Osteoblast (primary cell): ENCODE data around the gene RBPJ. TPM values are rescaled to one million over a fixed set of nuclear protein-coding genes. Genes with fewer than 3 reads are reported as not detected.

Source experiments
- DNase-seq: peaks from one replicate; pipeline ENCODE4 v3.0.0; 2011; ENCODE audit warnings: low spot score, mixed read lengths; ENCODE audit not compliant: insufficient read length; ENCODE audit errors: missing footprints
- H2AFZ ChIP-seq: 2 replicates; pipeline ENCODE4 v1.6.0; 2011; ENCODE audit warnings: mild to moderate bottlenecking, low read length
- H3K27ac ChIP-seq: 2 replicates; pipeline ENCODE4 v1.5.1; 2011; ENCODE audit warnings: mild to moderate bottlenecking, low read depth, low read length, moderate library complexity
- H3K27me3 ChIP-seq: 2 replicates; pipeline ENCODE4 v1.6.0; 2012; ENCODE audit warnings: mild to moderate bottlenecking, control low read depth, inconsistent platforms, low read length, moderate library complexity; ENCODE audit not compliant: insufficient read depth
- H3K36me3 ChIP-seq: 2 replicates; pipeline ENCODE4 v1.5.1; 2011; ENCODE audit warnings: mild to moderate bottlenecking, low read length, control low read depth, moderate library complexity; ENCODE audit not compliant: insufficient read depth
- H3K4me1 ChIP-seq: 2 replicates; pipeline ENCODE4 v1.5.1; 2011; ENCODE audit warnings: mild to moderate bottlenecking, low read length, control low read depth, moderate library complexity; ENCODE audit not compliant: insufficient read depth
- H3K4me2 ChIP-seq: 2 replicates; pipeline ENCODE4 v1.6.0; 2011; ENCODE audit warnings: mild to moderate bottlenecking, low read length; ENCODE audit not compliant: insufficient read depth
- H3K4me3 ChIP-seq: fragments of 200-600 bp; sonication (generic); 3 replicates; pipeline ENCODE4 v1.5.1; 2012; ENCODE audit warnings: mild to moderate bottlenecking, low read length, inconsistent platforms; ENCODE audit not compliant: insufficient read depth
- H3K79me2 ChIP-seq: 2 replicates; pipeline ENCODE4 v1.6.0; 2012; ENCODE audit warnings: mild to moderate bottlenecking, low read length, control low read depth, inconsistent platforms; ENCODE audit not compliant: insufficient read depth
- H3K9me3 ChIP-seq: 2 replicates; pipeline ENCODE4 v1.5.1; 2011; ENCODE audit warnings: low read depth, low read length, control low read depth
- H4K20me1 ChIP-seq: 2 replicates; pipeline ENCODE4 v1.6.0; 2012; ENCODE audit warnings: mild to moderate bottlenecking, low read length, control low read depth; ENCODE audit not compliant: insufficient read depth
- total RNA-seq: library from RNA; depleted of rRNA; stranded (reverse); fragments of >200 nt; gene quantifications from 2 replicates; pipeline ENCODE4 v1.2.3, GENCODE V29; 2012
- TF ChIP-seq, protein P1 (sequence below): IDR thresholded peaks from 2 replicates; pipeline ENCODE4 v1.5.1; 2011; ENCODE audit warnings: mild to moderate bottlenecking, low read depth, low read length, moderate library complexity; ENCODE audit errors: extremely low read depth

Gene RBPJ
- total RNA-seq, 1 donor: 106 TPM

DNA sequence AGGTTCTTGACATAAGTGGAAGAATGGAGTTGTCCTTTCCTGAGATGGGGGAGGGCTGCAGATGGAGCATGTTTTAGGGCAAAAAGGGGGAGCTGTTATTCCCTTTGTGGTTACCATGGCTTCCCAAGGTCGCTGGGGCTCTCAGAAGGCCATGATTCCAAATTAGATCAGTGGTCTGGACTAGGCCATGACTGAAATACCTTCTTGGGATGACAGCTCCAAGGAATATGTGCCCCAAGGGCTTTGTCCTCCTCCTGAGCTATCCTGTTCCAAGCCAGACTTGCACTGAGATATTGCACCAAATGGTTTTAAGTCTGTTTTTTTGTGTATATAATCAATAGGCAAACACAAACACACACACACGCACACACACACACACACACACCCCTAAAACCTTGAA is 3.0 kb upstream of the RBPJ start:
- H3K4me1 ChIP-seq: peaks cover 4% of the 10 kb centered on the region
- H2AFZ ChIP-seq: no peak overlapping the region
- DNase-seq: no peak
- H3K79me2 ChIP-seq: peaks cover 21% of the 10 kb centered on the region
- H4K20me1 ChIP-seq: no peaks in the 10 kb centered on the region
- no peak overlapping the region for H3K4me3 ChIP-seq
- H3K4me2 ChIP-seq: no peak overlapping the region
- no peaks in the 10 kb centered on the region for H3K36me3 ChIP-seq
- H3K27me3 ChIP-seq: no peaks in the 10 kb centered on the region
- TF ChIP-seq, protein P1, sequence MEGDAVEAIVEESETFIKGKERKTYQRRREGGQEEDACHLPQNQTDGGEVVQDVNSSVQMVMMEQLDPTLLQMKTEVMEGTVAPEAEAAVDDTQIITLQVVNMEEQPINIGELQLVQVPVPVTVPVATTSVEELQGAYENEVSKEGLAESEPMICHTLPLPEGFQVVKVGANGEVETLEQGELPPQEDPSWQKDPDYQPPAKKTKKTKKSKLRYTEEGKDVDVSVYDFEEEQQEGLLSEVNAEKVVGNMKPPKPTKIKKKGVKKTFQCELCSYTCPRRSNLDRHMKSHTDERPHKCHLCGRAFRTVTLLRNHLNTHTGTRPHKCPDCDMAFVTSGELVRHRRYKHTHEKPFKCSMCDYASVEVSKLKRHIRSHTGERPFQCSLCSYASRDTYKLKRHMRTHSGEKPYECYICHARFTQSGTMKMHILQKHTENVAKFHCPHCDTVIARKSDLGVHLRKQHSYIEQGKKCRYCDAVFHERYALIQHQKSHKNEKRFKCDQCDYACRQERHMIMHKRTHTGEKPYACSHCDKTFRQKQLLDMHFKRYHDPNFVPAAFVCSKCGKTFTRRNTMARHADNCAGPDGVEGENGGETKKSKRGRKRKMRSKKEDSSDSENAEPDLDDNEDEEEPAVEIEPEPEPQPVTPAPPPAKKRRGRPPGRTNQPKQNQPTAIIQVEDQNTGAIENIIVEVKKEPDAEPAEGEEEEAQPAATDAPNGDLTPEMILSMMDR: no peak
- no peak overlapping the region for H3K27ac ChIP-seq
- peaks cover 3% of the 10 kb centered on the region for H3K9me3 ChIP-seq

DNA sequence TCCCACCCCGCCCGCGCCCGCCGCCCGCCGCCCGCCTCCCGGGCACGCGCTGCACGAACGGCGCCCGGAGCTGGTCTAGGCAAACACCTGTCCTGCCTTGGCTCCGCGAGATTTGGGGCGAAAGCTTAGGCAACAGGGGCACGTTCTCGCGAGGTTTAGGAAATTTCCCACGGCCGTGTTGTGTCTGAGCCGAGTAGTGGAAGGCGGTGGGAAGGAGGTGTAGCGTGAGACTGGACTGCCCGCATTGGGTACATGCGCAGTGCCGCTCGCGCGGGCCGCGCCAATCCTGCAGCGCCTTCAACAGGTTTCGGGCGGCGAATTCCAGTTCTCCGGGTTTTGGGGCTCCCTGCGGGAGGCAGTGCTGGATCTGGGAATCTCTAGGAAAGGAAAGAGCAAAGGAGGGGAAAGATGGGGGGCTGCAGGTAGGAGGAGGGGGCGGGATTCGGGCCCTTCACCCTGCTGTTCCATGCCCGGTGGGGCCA is 1.3 kb upstream of the RBPJ start:
- DNase-seq: peak; percentile 100
- H3K9me3 ChIP-seq: peaks cover 3% of the 10 kb centered on the region
- H3K79me2 ChIP-seq: peaks cover 38% of the 10 kb centered on the region
- peaks cover 21% of the 10 kb centered on the region for H3K4me1 ChIP-seq
- H3K36me3 ChIP-seq: no peaks in the 10 kb centered on the region
- H2AFZ ChIP-seq: peak overlapping the region; percentile 89
- peak overlapping the region; percentile 83 for H3K4me3 ChIP-seq
- H4K20me1 ChIP-seq: peaks cover 11% of the 10 kb centered on the region
- H3K27ac ChIP-seq: peak overlapping the region; percentile 93
- H3K4me2 ChIP-seq: peak overlapping the region; percentile 83
- no peaks in the 10 kb centered on the region for H3K27me3 ChIP-seq
- TF ChIP-seq, protein P1: peak; percentile 7

DNA sequence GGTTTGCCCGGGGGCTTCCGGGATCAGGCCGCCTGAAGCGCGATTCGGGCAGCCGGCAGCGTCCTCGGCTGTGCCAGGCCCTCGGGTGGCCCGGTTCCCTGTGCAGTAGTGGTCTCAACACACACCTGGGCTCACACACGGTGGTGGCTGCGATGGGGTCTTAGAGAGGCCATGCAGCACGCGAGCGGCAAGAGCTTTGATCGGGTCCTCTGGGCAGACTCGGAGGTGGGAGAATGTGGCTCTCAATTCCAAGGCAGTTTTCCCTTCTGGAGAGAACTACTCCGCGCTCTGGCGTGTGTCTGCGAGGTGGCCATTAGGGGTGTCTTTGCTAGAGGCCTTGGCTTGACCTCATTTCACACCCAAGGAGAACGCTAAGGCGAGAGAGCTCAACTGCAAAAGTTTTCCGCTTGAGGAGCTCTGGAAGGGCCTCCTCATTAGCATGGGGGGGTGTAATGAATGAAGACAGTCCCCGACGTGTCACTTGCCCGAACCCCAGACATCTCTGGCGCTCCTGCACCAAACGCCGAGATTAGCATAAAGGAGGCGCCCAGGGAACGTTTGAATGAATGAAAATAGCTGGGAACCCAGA is 771 bp upstream of the RBPJ start:
- Histone ChIP-seq H3K27ac (peak overlapping the region; percentile 93), H4K20me1 (peaks cover 13% of the 10 kb centered on the region), H2AFZ (peak overlapping the region; percentile 89), H3K4me1 (peaks cover 27% of the 10 kb centered on the region), H3K27me3 (no peaks in the 10 kb centered on the region), H3K79me2 (peaks cover 43% of the 10 kb centered on the region), H3K4me3 (peak overlapping the region; percentile 83), H3K36me3 (no peaks in the 10 kb centered on the region), H3K9me3 (peaks cover 3% of the 10 kb centered on the region), H3K4me2 (peak overlapping the region; percentile 83)
- peak; percentile 83 for DNase-seq
- TF ChIP-seq, protein P1: peak; percentile 4

DNA sequence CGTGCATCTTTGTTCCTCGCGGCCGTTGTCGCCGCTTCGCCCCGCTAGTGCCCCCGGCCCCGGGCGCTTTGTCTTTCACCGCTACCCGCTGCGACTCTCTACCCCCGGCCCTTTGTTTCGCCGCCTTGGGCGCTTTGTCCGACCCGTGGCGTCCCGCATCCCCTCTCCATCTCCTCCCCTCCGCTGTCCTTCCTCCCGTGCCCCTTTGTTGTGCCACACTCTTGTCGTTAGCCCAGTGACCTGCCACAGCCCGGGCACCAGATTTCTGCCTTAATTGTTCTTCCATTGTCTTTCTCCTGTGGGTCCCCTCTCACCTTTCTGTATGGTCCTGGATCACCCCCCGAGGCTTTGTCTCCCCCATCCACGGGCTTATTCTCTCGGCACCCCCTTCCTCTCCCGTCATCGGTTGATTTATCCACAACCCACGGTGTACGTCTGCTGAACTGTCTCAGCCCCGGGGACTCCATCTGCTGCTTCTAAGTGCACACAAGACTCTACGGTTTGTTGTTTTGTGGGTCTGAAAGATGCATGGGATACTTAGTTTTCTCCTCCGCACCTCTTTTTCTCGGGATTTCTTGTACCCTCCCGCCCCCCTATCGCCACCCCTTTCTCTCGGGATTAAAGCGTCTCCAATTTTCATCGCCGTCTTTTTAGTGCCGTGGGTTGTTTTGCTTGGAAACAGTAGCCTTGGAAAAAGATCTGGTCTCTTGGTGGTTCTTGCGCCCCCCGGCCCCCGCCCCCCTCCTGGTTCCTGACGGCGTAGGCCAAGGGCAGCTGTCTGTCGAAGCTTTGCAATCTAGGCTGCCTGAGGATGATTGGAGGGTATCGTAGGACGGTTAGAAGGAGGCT is 783 bp downstream of the RBPJ start:
- Histone ChIP-seq H2AFZ (peak overlapping the region; percentile 13), H3K27me3 (no peaks in the 10 kb centered on the region), H3K36me3 (no peaks in the 10 kb centered on the region), H3K4me2 (peak overlapping the region; percentile 92), H3K9me3 (peaks cover 3% of the 10 kb centered on the region), H3K79me2 (peaks cover 57% of the 10 kb centered on the region), H3K4me3 (peak overlapping the region; percentile 83), H4K20me1 (peaks cover 15% of the 10 kb centered on the region), H3K27ac (peak overlapping the region; percentile 84), H3K4me1 (peaks cover 42% of the 10 kb centered on the region)
- TF ChIP-seq, protein P1: no peak
- peak; percentile 89 for DNase-seq
